Measurements from ENCODE around the gene ARHGDIB.

ARHGDIB gene

DNA sequence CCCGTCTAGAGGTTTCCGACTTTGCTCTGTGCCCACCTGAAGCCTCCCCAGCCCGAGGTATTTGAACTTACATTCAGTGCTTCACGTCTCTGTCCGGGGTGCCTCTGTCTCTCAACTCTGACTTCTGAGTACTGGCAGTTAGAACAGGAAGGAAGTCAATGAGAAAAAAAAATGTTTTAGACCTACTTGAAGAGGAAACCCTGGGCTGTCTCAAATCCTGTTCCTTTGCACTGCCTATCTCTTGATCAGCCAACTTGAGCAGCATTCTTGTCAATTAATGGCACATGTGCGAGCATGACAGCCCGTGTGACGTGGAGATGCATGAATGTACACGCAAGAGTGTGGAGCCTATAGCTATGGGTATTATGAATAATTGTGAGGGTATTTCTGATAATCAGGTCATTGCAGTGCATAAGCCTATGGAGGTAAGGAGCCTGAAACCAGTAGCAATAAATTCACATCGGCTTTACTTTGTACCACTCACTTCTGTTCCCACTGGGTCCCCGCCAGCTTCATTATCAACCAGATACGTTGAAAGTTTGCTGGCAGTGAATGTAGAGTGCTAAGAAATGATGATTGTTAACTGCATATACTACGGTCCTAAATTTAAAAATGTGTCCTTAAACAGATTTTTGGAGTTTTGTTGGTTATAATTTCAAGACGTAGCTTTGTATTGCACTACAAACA is at the start of gene ARHGDIB:
ARHGDIB (minus strand) TSS at position 136 of the 687 bp plus-strand sequence. CDS start 10,889 bp downstream, outside the sequence.
- peak; percentile 31 for DNase-seq (ENCODE audit: low read depth)

DNA sequence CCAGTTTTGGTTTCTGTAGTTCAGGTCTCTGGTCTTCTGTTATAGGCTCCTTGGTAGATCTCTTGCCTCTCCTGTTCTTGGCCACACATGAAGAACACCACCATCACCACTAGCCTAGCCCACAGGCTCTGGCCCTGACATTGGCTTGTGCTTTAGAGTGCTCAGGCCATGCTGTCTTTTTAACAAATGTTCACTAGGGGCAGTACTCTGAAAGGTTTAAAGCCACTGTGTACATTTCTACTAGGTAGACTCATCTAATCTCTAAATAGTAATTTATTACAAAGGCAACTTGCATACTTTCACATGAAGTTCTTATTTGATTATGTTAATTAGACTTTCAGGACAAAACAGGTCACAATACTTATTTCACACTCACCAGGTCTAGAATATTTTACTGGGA is 49.8 kb upstream of the ARHGDIB start:
- DNase-seq (ENCODE audit: low read depth): no peak

- no peak for DNase-seq (ENCODE audit: low read depth)
These were observed 46.1 kb upstream of the ARHGDIB start for GRCh38 chr12:15007551-15007950.

- no peak for DNase-seq (ENCODE audit: low read depth)
These were observed 43.7 kb upstream of the ARHGDIB start for GRCh38 chr12:15005064-15005463.

DNA sequence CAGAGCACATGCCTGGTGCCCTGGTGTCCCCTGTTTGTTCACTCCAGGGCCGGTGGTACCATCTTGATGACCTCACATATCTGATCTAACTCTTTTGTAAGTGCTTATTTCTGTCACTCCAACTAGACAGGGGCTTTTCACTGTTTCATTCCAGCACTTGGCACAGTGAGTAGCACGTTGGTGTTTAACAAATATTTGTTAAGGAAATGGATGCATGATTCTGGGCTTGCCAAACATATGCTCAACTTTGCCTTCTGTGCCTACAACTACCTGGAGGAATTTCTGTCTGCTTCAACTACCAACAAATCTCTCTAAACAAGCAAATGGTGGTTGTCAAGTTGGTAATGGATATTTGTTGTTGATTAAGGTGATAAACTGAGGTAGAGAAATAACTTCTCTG is 43.0 kb upstream of the ARHGDIB start:
- DNase-seq (ENCODE audit: low read depth): no peak

GRCh38 chr12:15001733-15002382 is 40.5 kb upstream of the ARHGDIB start:
- DNase-seq (ENCODE audit: low read depth): no peak

DNA sequence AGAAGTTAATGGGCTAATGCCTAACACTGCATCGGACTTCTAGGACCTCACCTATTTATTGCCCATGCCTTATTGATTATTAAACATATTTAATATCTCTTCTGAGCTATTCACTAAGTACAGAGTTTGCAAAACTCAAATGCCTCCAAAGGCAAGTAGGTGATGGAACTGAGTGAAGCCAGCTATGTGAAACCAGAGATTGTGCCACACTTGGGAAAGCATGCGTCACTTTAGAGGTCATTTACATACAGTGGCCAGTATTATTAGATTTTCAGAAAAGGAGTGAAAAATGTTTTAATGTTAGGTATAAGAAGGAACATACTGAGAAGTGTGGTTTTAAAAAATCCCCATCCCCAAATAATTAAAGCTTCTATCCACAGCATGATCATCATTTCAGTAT is 39.2 kb upstream of the ARHGDIB start:
- DNase-seq (ENCODE audit: low read depth): no peak

- no peak for DNase-seq (ENCODE audit: low read depth)
These were observed 38.4 kb upstream of the ARHGDIB start for GRCh38 chr12:14999695-15000365.

DNA sequence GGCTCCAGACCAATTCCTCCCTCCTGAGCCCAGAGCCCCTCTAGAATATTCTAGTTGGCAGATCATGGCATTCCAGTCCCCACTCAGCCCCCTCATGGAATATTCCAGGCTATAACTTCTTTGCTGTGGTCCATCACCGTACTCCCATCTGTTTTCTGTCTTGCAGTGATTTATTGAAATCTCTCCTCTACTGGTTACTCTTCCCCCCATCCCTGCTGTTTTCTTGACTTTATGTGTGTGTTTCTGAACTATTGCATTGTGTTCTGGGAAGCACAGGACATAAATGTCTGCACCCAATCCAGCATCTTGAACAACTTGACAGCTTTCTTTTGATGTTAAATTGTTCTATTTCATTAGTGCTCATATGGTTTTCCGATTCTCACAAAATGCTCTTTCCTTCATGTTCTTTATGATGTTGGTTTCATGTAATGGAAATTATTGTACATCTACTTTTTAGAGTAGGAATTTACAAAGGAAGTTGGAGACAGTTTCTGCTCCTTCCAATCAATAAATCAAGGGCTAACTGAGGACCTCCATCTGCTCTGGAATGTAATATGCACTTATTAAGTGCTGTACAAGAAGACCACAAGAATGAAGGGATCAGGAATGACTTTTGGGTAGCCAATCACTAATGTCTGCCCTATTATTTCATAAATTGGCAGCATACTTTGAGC is 37.8 kb upstream of the ARHGDIB start:
- DNase-seq (ENCODE audit: low read depth): no peak

- no peak for DNase-seq (ENCODE audit: low read depth)
These were observed 36.6 kb upstream of the ARHGDIB start for GRCh38 chr12:14997998-14998397.

GRCh38 chr12:14995583-14996425 is 34.4 kb upstream of the ARHGDIB start:
- DNase-seq (ENCODE audit: low read depth): no peak

DNA sequence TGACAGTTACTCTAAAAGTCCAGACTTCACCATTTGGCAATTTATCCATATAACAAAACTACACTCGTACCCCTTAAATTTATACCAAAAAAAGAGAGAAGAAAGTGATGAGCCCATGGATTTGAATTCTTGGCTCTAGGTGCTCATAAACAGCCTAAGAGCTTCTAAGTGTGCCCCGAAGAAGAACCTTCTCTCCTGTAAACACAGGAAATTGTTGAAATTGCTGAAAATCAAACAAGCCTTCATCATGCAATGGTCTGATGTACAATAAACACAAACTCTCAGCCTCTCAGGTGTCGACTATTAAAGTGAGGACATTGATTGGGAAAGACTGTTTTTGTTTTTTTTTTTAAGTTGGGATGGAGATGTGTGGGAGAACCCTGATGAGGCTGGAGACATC is 33.2 kb upstream of the ARHGDIB start:
- no peak for DNase-seq (ENCODE audit: low read depth)

DNA sequence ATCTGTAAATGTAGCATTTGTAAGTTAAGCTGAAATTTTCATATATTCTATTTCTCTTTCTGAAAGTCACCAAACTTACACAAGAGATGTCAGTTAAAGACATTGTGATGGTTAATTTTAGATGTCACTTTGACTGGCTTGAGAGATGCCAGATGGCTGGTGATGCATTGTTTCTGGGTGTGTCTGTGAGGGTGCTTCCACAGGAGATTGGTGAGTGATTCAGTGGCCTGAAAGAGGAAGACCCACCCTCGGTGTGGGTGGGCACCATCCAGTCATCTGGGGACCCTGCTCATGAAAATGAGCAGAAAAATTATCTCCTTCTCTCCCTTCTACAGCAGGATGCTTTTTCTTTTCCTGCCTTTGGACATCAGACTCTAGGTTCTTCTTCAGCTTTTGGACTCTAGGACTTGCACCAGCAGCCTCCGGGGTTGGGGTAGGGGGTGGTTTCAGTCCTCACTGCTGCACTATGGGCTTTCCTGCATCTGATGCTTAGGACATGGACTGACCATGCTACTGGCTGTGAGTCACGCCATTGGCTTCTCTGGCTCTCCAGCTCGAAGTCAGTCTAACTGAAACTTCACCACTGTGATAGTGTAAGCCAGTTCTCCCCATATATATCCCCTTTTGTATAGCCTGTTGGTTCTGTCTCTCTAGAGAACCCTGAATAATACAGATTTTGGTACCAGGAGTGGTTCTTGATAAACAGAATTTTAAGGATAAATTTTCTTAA is 32.3 kb upstream of the ARHGDIB start:
- peak; percentile 8 for DNase-seq (ENCODE audit: low read depth)

DNA sequence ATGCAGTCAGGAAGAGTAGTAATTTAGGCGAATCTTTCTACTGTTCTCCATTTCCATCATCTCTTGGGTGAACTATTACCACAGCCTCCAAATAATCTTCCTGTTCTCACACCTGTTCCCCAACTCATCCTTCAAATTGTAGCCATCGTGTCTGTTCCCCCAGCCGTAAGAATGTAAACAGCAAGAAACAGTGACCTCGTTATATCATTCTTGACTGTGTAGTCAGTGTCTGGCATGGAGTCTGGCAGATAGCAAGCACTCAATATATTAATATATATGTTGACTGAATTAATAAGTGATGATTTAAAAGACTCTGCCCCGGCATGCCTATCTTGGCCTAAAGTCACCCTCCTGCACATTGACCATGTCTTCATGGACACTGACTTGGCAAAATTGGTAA is 31.7 kb upstream of the ARHGDIB start:
- no peak for DNase-seq (ENCODE audit: low read depth)

- DNase-seq (ENCODE audit: low read depth): no peak
These were observed 31.3 kb upstream of the ARHGDIB start for GRCh38 chr12:14992673-14993072.

GRCh38 chr12:14991069-14991468 is 29.7 kb upstream of the ARHGDIB start:
- DNase-seq (ENCODE audit: low read depth): no peak

GRCh38 chr12:14989790-14990189 is 28.4 kb upstream of the ARHGDIB start:
- no peak for DNase-seq (ENCODE audit: low read depth)

- no peak for DNase-seq (ENCODE audit: low read depth)
These were observed 26.6 kb upstream of the ARHGDIB start for GRCh38 chr12:14988035-14988434.

GRCh38 chr12:14986449-14986848 is 25.0 kb upstream of the ARHGDIB start:
- no peak for DNase-seq (ENCODE audit: low read depth)

GRCh38 chr12:14984766-14985285 is 23.4 kb upstream of the ARHGDIB start:
- DNase-seq (ENCODE audit: low read depth): no peak

DNA sequence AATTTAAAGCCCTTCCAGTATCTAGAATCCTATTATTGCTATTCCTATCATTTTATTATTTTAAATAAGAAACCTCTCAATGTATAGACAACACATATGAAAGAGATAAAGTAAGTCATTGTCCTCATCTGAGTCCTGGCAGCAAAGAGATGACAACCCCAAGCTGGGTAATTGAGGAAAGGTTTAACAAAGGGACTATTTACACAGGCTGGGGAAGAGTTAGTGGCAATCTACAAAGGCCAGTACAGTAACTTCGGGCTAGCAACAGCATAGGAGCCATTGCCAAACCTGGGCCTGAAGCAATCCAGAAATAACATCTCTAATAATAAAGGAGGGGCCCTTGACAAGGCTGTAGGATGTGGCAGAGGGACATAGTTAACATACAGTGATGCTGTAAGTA is 22.6 kb upstream of the ARHGDIB start:
- no peak for DNase-seq (ENCODE audit: low read depth)

All from stimulated activated CD8-positive, alpha-beta memory T cell treated with anti-CD3 and anti-CD28 coated beads, Interleukin-4, amount 100 ng/mL, for 24 hours (primary cell).